HT-29 (cell line): ENCODE measurements around the gene RASA3. TPM values are rescaled to one million over a fixed set of nuclear protein-coding genes. Genes with fewer than 3 reads are reported as not detected.
"Not testable (repeated sequence)": the region's sequence is repeated elsewhere in the genome, so short reads cannot be mapped to it uniquely, and the experiment has no call there.

Experiments
- DNase-seq: peaks from one replicate; pipeline ENCODE4 v3.0.0-alpha.2; 2015; ENCODE audit warnings: low spot score
- total RNA-seq: library from RNA; depleted of rRNA; stranded (reverse); fragments of >200 nt; shearing (Covaris generic); gene quantifications from 2 replicates; pipeline ENCODE4 v1.2.3, GENCODE V29; 2014

Gene RASA3
- total RNA-seq, 1 experiment from 2014 or later, result 25.1 TPM

GRCh38 chr13:114142640-114143490 is 10.4 kb upstream of the RASA3 start:
- DNase-seq, result peak; percentile 30

DNA sequence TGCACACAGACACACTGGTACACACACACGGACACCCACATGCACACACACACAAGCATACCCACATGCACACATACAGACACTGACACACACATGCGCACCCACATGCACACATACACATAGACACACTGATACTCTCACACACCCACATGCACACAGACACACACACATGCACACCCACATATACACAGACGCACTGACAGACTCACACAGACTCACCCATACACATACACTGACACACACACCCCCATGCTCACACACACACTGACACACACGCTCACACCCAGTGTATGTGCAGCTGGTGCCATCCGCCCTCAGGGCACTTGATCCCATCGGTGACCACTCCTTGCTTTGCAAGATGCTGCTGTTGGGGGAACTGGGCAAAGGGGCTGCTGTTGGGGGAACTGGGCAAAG is 9.7 kb upstream of the RASA3 start:
- DNase-seq, result no peak

DNA sequence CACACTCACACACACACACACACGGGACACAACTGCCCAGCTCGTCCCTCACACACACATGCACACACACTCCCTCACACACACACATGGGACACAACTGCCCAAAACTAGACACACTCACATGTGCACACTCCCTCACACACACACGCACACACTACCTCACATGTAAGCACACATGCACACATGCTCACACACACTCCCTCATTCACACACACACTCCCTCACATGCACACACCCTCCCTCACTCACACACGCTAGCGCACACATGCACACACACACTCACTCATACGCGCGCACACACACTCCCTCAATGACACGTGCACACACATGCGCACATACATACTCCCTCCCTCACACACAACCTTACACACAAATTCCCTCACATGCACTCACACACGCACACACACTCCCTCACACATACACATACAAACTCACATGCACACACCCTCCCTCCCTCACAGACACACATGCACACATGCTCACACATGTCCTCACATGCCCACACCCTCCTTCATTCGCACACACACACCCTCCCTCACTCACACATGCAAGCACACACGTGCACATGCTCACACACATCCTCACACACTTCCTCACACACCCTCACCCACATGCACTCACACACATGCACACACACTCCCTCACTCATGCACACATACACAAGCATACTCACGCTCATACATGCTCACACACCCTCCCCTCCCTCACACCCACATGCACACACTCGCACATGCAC is 9.0 kb upstream of the RASA3 start:
- DNase-seq, result no peak

GRCh38 chr13:114140906-114141250 is 8.5 kb upstream of the RASA3 start:
- DNase-seq, result no peak

GRCh38 chr13:114140131-114140905 is 7.9 kb upstream of the RASA3 start:
- DNase-seq, result no peak

- no peak for DNase-seq
These were observed 4.2 kb upstream of the RASA3 start for GRCh38 chr13:114136576-114136975.

DNA sequence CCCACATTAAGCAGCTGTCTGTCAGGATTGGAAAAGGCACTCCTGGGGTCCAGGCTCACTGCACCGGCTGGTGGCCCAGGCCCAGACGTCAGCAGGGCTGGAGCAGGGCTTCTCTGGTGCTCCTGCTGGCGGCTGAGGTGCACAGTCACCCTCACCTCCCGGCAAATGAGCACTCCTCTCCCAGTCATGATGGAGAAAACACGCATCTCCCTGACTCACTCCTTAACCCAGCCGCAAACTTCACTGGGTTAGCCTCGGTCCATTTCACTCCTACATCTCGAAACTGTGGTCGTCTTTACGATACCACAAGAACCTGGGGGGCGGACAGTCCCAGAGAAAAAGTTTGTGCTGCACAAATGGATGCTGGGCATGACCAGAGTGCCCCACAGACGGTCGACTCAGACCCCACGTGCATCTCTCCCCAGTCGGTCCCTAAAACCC is 3.3 kb upstream of the RASA3 start:
- DNase-seq, result no peak

GRCh38 chr13:114134944-114135610 is 2.7 kb upstream of the RASA3 start:
- DNase-seq, result no peak

GRCh38 chr13:114134111-114134943 is 1.9 kb upstream of the RASA3 start:
- no peak for DNase-seq

DNA sequence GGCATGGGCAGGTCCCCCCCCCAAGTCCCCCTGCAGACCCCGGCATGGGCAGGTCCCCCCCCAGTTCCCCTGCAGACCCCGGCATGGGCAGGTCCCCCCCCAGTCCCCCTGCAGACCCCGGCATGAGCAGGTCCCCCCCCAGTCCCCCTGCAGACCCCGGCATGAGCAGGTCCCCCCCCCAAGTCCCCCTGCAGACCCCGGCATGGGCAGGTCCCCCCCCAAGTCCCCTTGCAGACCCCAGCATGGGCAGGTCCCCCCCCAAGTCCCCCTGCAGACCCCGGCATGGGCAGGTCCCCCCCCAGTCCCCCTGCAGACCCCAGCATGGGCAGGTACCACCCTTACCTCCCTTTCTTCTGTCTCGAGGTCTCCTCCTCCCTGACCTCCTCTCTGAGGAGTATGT is 1.1 kb upstream of the RASA3 start:
- not testable (repeated sequence) for DNase-seq

DNA sequence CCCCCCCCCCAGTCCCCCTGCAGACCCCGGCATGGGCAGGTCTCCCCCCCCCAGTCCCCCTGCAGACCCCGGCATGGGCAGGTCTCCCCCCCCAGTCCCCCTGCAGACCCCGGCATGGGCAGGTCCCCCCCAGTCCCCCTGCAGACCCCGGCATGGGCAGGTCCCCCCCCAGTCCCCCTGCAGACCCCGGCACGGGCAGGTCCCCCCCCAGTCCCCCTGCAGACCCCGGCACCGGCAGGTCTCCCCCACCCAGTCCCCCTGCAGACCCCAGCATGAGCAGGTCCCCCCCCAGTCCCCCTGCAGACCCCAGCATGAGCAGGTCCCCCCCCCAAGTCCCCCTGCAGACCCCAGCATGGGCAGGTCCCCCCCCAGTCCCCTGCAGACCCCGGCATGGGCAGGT is 703 bp upstream of the RASA3 start:
- DNase-seq, result not testable (repeated sequence)

- peak; percentile 56 for DNase-seq
These were observed 622 bp downstream of the RASA3 start for GRCh38 chr13:114131583-114132418.

GRCh38 chr13:114130837-114131582 is 1.4 kb downstream of the RASA3 start:
- peak; percentile 73 for DNase-seq

DNA sequence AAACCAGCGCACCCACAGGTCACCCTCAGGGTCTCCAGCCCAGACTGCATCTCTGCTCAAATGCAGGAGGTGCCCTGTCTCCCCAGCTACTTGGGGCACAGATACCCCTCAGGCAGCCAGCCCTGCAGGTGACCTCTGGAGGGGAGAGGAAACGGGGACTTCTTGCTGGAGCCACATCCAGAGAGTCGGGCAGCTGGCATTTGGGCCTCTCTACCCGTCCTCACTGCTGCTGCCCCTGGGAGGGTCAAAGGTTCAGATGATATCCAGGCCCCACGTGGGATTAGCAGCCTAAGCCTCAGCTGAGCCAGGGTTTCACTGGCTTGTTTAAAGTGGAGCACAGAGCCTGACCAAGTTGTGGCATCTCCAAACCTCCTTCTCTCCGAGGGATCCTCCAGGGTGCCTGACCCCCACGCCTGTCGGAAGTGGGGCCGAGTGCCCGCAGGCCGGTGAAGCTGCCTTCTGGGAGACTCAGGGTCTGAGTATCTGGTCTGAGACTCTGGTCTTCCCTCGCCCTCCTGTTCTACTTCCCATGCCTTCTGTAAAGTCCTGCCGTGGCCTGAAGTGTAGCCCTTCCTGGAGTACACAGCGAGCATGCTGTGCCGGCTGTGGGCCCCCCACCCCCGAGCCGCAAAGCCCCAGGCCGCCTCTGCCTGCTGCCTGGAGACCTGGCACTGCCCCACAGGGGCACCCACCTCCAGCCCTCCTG is 2.1 kb downstream of the RASA3 start:
- no peak for DNase-seq

DNA sequence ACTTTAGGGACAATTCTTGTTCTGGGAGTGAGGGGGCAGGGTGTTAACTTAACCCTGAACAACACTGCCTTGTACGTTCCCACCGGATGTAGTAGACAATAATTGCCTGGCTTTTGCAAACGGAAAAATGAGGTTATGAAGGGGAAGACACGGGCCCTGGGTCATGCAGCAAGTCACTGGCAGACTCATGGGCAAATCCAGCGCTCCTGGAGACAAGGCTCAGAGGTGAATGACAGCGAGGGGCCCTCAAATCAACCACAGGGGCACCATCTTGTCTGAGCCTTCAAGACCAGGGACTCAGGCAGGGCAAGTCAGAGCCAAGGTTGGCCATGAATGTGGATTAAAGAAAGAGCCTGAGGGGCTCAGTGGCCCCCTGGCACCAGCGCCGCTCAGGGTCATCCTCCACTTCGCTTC is 2.8 kb downstream of the RASA3 start:
- DNase-seq, result no peak

- peak; percentile 86 for DNase-seq
These were observed 3.5 kb downstream of the RASA3 start for GRCh38 chr13:114128624-114129522.

DNA sequence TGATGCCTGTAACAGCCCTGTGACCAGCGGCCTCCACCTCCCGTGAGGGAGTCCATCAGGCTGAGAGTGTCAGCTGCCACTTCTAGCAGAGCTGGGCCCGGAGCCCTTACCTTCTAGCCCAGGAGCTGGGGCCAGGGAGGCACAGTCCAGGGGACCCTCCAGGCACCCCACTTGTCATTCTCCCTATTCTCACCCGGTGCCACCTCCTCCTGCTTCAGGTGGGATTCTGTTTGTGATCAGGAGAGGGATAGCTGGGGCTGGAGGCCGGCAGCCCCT is 4.1 kb downstream of the RASA3 start:
- no peak for DNase-seq
